Gastroesophageal sphincter (tissue), 4 donors: ENCODE results near the gene CCNG2. TPM values are rescaled to one million over a fixed set of nuclear protein-coding genes. Genes with fewer than 3 reads are reported as not detected.

ENCODE experiments used
- ATAC-seq: fragments of 150-250 bp; one replicate; pipeline ENCODE4 v1.9.1; 2016; ENCODE audit warnings: mild to moderate bottlenecking, moderate library complexity
- H3K27ac ChIP-seq, 4 donors: fragments of 200-600 bp; sonication (generic) in 3 of 4; 1 replicate in 3 of 4; 2 replicates in 1 of 4; pipeline ENCODE4 v1.5.1; 2016 to 2019
- H3K27me3 ChIP-seq: fragments of 200-600 bp; sonication (generic); one replicate; pipeline ENCODE4 v1.5.1; 2019
- H3K36me3 ChIP-seq, 2 donors: fragments of 200-600 bp; sonication (generic); one replicate each; pipeline ENCODE4 v1.5.1; 2019; ENCODE audit warnings: control low read depth in 1 of 2
- H3K4me1 ChIP-seq, 3 donors: fragments of 200-600 bp; sonication (generic); 1 replicate in 2 of 3; 2 replicates in 1 of 3; pipeline ENCODE4 v1.5.1; 2016 to 2019; ENCODE audit warnings: control low read depth in 2 of 3
- H3K4me3 ChIP-seq, 2 donors: fragments of 200-600 bp; sonication (generic); one replicate each; pipeline ENCODE4 v1.5.1; 2019; ENCODE audit warnings: mild to moderate bottlenecking in 1 of 2, moderate library complexity in 1 of 2
- H3K9me3 ChIP-seq, 3 donors: fragments of 200-600 bp; sonication (generic); one replicate each; pipeline ENCODE4 v1.5.1; 2017 to 2019; ENCODE audit warnings: control low read depth in 2 of 3
- EP300 ChIP-seq: sonication (generic); formaldehyde crosslinking; IDR thresholded peaks from one replicate; pipeline ENCODE4 v1.6.1; 2017; ENCODE audit warnings: antibody characterized with exemption, mild to moderate bottlenecking
- POLR2A ChIP-seq, 2 donors: fragments of 450-650 bp; IDR thresholded peaks; one replicate each; pipeline ENCODE4 v1.6.1; 2017; ENCODE audit warnings: antibody characterized with exemption in 2 of 2, mild to moderate bottlenecking in 2 of 2, moderate library complexity in 1 of 2
- POLR2AphosphoS5 ChIP-seq: sonication (generic); formaldehyde crosslinking; IDR thresholded peaks from one replicate; pipeline ENCODE4 v1.6.1; 2017; ENCODE audit warnings: antibody characterized with exemption
- WGBS, 2 donors: methylation state at CpG; one replicate each; pipeline ENCODE4 v1.1.5; 2018; ENCODE audit warnings: low coverage in 1 of 2; 5-methylcytosine and 5-hydroxymethylcytosine counted together
- total RNA-seq, 4 donors: library from RNA; depleted of rRNA; stranded (reverse); fragments of >200 nt; gene quantifications; one replicate each; pipeline ENCODE4 v1.1.0, GENCODE V29; 2016
- TF ChIP-seq, protein P1 (sequence below), 4 experiments: fragments of 200-600 bp in 2 of 4; fragments of 450-650 bp in 2 of 4; sonication (generic) in 1 of 4; IDR thresholded peaks; one replicate each; pipeline ENCODE4 v1.5.1; 2017 to 2019; ENCODE audit warnings: antibody characterized with exemption in 4 of 4, mild to moderate bottlenecking in 2 of 4, moderate library complexity in 2 of 4

CCNG2 gene
- total RNA-seq, 4 donors from 2014 or later = 19.3 to 27.1 (median 22.4) TPM

GRCh38 chr4:77141964-77142645 lies 14.9 kb upstream of the CCNG2 start:
- Histone ChIP-seq H3K27ac (no peak overlapping the region), H3K36me3 (no peaks in the 10 kb centered on the region), H3K4me3 (no peak overlapping the region), H3K4me1 (no peaks in the 10 kb centered on the region), H3K9me3 (no peaks in the 10 kb centered on the region), H3K27me3 (no peaks in the 10 kb centered on the region)
- WGBS, 2 donors = 59 to 82% methylated on average over 5 to 6 of the region's 6 CpGs
- no peak for ATAC-seq
- no peak for TF ChIP-seq POLR2A (IDR thresholded peaks at IDR 0.05)

DNA sequence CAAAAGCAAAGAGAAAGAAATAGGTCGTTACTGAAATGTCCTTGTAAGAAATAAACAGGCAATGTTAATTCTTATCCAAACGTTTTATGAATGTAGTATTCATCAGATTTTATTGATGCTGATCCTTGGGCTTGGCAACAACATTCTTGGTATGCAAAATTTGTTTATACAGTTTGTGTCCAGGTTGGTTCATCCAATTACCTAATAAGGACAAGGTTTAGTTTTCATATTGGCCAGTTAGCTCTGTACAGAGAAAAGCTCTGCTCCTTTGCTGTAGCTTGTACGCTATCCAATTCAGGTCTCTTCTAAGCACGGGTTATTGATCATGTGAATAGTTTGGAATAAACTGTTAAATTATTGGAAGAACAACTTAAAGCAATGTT lies 14.4 kb upstream of the CCNG2 start:
- Histone ChIP-seq H3K27me3 (no peaks in the 10 kb centered on the region), H3K27ac (no peak overlapping the region), H3K9me3 (no peaks in the 10 kb centered on the region), H3K4me3 (no peak overlapping the region), H3K36me3 (no peaks in the 10 kb centered on the region), H3K4me1 (no peaks in the 10 kb centered on the region)
- 65 to 67% methylated on average over 4 of the region's 4 CpGs for WGBS, 2 donors
- TF ChIP-seq POLR2A (IDR thresholded peaks at IDR 0.05) (no peak), POLR2AphosphoS5 (no peak), EP300 (no peak)
- TF ChIP-seq, protein P1, sequence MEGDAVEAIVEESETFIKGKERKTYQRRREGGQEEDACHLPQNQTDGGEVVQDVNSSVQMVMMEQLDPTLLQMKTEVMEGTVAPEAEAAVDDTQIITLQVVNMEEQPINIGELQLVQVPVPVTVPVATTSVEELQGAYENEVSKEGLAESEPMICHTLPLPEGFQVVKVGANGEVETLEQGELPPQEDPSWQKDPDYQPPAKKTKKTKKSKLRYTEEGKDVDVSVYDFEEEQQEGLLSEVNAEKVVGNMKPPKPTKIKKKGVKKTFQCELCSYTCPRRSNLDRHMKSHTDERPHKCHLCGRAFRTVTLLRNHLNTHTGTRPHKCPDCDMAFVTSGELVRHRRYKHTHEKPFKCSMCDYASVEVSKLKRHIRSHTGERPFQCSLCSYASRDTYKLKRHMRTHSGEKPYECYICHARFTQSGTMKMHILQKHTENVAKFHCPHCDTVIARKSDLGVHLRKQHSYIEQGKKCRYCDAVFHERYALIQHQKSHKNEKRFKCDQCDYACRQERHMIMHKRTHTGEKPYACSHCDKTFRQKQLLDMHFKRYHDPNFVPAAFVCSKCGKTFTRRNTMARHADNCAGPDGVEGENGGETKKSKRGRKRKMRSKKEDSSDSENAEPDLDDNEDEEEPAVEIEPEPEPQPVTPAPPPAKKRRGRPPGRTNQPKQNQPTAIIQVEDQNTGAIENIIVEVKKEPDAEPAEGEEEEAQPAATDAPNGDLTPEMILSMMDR (IDR thresholded peaks at IDR 0.05) = no peak
- ATAC-seq = no peak

GRCh38 chr4:77143091-77143490 lies 13.9 kb upstream of the CCNG2 start:
- Histone ChIP-seq H3K4me3 (no peak overlapping the region), H3K27me3 (no peaks in the 10 kb centered on the region), H3K9me3 (no peaks in the 10 kb centered on the region), H3K27ac (no peak overlapping the region), H3K4me1 (no peaks in the 10 kb centered on the region), H3K36me3 (no peaks in the 10 kb centered on the region)
- ATAC-seq = no peak
- TF ChIP-seq EP300 = no peak
- TF ChIP-seq, protein P1 (IDR thresholded peaks at IDR 0.05) = no peak
- TF ChIP-seq POLR2AphosphoS5 = no peak
- no peak for TF ChIP-seq POLR2A (IDR thresholded peaks at IDR 0.05)
- WGBS, 2 donors = 70 to 73% methylated on average over 2 to 3 of the region's 3 CpGs

GRCh38 chr4:77145842-77146185 lies 11.2 kb upstream of the CCNG2 start:
- no peak overlapping the region for H3K27ac ChIP-seq
- no peak overlapping the region for H3K4me3 ChIP-seq
- WGBS, 2 donors = 67 to 76% methylated on average over 1 of the region's 1 CpG
- no peaks in the 10 kb centered on the region for H3K36me3 ChIP-seq
- H3K27me3 ChIP-seq = no peaks in the 10 kb centered on the region
- no peaks in the 10 kb centered on the region for H3K4me1 ChIP-seq
- no peak for ATAC-seq
- H3K9me3 ChIP-seq = no peaks in the 10 kb centered on the region
- no peak for TF ChIP-seq POLR2A (IDR thresholded peaks at IDR 0.05)
- TF ChIP-seq POLR2AphosphoS5 = no peak
- no peak for TF ChIP-seq EP300
- TF ChIP-seq, protein P1 (IDR thresholded peaks at IDR 0.05) = no peak

- 78 to 83% methylated on average over 3 of the region's 3 CpGs for WGBS, 2 donors
- Histone ChIP-seq H3K27me3 (no peaks in the 10 kb centered on the region), H3K4me3 (no peak overlapping the region), H3K36me3 (no peaks in the 10 kb centered on the region), H3K9me3 (no peaks in the 10 kb centered on the region), H3K4me1 (no peaks in the 10 kb centered on the region), H3K27ac (no peak overlapping the region)
- no peak for ATAC-seq
- TF ChIP-seq POLR2AphosphoS5 = no peak
These were observed 10.6 kb upstream of the CCNG2 start for GRCh38 chr4:77146186-77147078.
